GM19239 (cell line): ENCODE results near the gene ACTL8.
"Not testable (repeated sequence)": the region's sequence is repeated elsewhere in the genome, so short reads cannot be mapped to it uniquely, and the experiment has no call there.

Experiments used
- DNase-seq: peaks from one replicate; pipeline ENCODE4 v3.0.0; 2011; ENCODE audit warnings: low spot score; ENCODE audit not compliant: insufficient read length
- FAIRE-seq: peaks from 2 replicates; lab custom pipeline; 2011; peaks lifted over from hg19 to GRCh38; lab: Jason Lieb, UNC

The ACTL8 gene

GRCh38 chr1:17733661-17734060 lies 21.5 kb upstream of the ACTL8 start:
- DNase-seq (no peak), FAIRE-seq (no peak)

GRCh38 chr1:17734609-17735008 lies 20.5 kb upstream of the ACTL8 start:
- FAIRE-seq (no peak), DNase-seq (no peak)

DNA sequence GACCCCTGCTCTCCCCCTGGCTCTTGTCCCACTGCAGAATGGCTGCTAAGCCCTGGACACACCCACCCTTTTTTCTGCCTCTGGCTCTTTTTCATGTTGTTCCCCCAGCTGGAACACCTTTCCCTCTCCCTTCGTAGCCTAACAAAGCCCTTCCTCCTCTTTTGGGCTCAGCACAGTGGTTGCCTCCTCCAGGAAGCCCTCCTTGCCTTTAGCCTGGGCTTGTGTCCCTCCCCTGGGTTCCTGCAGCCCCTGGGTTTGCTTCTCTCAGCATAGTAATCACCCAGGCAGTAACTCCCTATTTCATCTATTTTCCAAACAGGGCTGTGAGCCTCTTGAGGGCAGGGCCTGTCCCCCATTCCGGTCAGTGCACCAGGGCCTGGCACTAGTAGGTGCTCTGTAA lies 19.8 kb upstream of the ACTL8 start:
- FAIRE-seq (no peak), DNase-seq (no peak)

- DNase-seq (no peak), FAIRE-seq (no peak)
These were observed 19.3 kb upstream of the ACTL8 start for GRCh38 chr1:17735793-17736192.

- FAIRE-seq (no peak), DNase-seq (no peak)
These were observed 18.5 kb upstream of the ACTL8 start for GRCh38 chr1:17736625-17737024.

- DNase-seq (no peak), FAIRE-seq (no peak)
These were observed 16.1 kb upstream of the ACTL8 start for GRCh38 chr1:17739050-17739449.

DNA sequence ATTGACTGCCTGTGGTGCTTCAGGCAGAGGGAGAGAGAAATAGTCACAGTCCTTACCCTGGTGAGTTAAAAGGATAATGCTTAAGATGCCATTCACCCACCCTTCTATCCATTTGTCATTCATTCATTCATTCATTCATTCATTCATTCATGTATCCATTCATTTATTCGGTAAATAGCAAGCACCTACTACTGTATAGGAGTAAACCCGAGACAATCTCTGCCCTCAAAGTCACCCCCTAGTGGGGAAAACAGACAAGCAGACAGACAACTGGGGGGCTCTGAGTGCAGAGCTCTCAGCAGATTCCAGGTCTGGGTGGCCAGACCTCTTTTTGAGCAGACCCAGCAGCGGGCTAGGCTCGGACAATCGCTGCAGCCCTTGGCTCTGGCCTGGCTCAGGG lies 14.1 kb upstream of the ACTL8 start:
- FAIRE-seq (no peak), DNase-seq (no peak)

DNA sequence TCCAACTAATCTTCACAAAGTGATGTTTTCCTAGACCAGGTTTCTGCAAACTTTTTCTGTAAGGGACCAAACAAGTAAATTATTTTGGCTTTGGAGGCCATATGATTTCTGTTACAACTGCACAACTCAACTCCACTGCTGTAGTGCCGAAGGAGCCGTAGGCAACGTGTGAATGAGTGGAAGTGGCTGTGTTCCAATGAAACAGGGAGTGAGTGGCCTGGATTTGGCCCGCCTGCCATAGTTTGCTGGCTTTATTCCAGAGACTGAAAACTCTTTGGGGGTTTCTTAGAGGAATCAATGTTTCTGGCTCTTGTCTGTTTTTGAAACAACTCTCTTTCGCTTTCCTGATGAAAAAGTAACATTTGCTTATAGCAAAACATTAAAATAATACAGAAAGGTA lies 12.6 kb upstream of the ACTL8 start:
- no peak for FAIRE-seq

GRCh38 chr1:17743008-17743647 lies 12.0 kb upstream of the ACTL8 start:
- FAIRE-seq: no peak

More for the DNA sequence above, 12.6 kb upstream of the ACTL8 start:
- no peak for DNase-seq

DNA sequence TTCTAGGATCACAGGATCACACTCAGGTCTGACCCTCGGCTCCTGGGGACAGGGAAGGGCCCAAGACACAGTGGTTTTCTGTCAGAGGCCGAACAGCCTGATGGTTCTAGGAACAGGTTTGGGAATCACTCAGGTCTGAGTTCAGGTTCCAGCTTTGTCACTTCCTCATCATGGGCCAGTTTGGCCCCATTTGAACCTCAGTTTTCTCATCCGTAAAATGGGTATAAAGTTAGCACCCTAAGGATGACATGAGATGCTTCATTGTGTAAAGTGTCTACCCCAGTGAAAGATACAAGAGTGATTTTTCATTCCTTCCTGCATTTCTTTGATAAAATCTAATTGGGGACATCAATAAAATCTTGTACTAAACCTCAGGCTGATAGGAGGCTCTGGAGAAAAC lies 11.2 kb upstream of the ACTL8 start:
- DNase-seq: no peak
- no peak for FAIRE-seq

More at GRCh38 chr1:17743008-17743647, 12.0 kb upstream of the ACTL8 start:
- no peak for DNase-seq

DNA sequence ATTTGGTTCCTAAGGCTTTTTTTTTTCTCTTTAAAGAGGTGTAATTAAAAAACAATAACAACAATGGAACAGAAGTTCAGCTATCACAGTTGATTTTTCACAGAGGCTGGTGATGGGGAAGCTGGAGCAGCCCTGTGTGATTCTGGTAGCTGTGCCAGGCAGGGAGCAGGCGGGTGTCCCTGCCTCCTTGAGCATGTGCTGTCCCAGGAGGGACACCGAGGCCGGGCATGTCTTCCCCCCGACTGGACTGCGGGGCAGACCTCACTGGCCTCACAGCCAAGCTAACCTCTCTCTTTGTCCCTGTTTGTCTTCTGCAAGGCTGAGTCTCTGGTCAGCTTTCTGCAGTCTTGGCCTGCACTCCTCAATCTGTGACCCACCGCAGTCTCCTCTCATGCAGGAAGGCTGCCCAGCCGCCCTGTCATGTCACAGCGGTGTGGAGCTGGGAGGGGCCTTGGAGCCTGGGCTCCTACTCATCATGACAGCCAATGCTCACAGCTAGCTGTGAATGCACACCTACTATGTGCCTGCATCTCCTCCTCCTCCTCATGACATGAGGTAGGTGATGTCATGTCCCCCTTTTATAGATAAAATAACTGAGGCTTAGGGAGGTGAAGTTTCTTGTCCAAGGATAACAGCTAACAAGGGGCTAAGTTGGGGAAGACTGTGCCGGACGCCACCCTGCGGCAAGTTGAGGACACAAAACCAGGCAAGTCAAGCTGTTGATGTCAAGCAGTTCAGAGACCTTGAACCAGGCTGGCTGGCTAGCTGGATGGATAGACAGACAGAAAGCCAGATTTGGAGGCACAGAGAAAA lies 10.3 kb upstream of the ACTL8 start:
- DNase-seq (no peak), FAIRE-seq (no peak)

DNA sequence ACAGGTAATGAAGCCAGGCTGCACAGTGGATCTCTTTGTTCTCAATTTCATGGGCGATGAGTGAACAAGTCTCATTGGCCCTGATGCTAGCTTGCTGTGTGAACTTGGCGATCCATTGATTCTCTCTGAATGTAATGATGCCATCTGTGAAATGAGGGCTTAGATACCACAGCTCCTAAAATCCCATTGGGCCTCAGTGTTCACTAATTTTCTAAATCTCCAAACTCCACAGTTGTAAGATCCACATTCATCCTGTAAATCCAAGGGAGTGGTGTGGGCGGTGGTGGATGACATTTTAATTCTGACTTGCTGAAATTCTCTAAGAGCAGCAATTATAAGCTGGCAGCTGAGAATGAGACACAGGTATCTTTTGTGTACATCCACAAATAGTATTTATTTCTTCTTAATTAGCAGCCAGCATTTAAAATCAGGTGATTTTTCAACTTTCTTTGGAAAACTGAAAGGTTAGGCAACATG lies 9.6 kb upstream of the ACTL8 start:
- DNase-seq: no peak
- FAIRE-seq: no peak

- FAIRE-seq, DNase-seq: not testable (repeated sequence)
These were observed 8.9 kb upstream of the ACTL8 start for GRCh38 chr1:17746281-17746680.

- DNase-seq (no peak), FAIRE-seq (no peak)
These were observed 8.2 kb upstream of the ACTL8 start for GRCh38 chr1:17746920-17747319.

DNA sequence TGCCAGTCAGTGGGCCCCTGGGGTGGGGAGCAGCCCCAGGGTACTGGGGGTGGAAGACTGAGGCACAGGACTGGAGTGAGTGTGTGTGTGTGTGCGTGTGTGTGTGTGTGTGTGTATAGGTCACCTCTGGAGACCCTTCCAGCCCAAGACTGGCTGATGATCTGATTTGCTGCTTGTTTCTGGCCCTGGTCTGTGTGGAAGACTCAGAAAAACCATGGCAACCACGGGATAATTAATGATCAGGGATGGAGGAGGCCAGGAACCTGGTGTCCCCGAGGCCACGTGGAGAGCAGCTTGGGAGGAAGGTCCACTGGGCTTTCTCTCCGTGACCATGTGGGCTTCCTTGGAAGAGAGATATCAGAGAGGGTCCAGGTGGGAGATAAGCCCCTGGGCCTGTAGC lies 4.8 kb upstream of the ACTL8 start:
- no peak for FAIRE-seq
- no peak for DNase-seq

DNA sequence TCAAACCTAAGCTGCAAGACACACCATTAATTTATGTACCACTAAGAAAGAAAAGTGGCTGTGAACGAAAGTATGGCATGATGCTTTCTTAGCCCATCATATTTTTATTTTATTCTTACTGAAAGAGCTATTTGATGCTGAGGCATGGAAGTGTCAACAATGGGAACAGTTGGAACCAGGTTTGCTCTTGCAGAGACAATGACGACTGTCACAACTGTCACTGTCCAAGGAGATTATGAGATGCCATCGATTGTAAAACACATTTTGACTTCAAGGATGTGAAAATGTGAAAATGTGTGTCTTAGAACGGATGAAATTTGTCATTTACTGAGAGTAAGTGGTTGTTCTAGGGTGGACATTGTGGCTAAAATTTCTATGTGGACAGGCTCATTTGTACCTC lies 2.8 kb upstream of the ACTL8 start:
- FAIRE-seq: no peak

GRCh38 chr1:17757426-17757825 lies 2.3 kb downstream of the ACTL8 start:
- DNase-seq: no peak
- FAIRE-seq: no peak

More for the DNA sequence above, 2.8 kb upstream of the ACTL8 start:
- DNase-seq: no peak

DNA sequence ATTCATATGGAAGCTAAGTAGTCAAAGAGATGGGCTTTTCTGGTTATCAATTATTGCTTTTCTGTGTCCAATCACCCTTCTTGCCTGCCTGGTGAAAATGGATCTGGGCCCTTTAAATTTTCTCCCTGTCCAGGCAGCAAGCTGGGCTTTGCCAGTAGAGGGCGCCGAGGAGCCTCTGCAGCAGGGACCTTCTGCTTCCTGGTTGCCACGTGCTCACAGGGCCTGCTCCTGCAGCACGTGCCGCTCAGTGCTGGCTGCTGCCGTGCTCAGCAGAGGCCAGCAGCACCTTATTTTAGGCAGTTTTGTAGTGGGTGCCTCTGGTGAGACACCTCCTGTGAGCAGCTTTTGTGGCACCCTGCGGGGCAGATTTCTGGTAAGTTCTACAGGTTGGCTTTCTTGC lies 4.0 kb downstream of the ACTL8 start:
- FAIRE-seq (no peak), DNase-seq (no peak)

DNA sequence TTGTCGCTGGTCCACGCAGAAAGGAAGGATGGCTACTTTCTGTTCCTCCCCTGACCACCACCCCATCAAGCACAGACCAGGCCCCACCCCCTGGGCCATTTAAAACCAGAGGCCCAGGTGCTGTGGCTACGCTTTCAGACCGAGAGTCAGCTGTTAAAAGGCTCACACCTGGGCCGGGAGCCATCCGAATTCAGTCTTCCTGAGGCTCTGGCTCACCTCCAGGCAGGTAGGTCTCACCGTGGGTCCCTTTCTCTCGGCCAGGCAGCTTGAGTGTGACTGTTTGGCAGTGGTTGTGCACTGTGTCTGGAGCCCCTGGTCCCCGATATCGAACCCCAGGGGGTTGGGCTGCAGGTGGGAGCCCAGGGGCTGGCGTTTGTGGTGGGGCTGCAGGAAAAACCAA lies 7.2 kb downstream of the ACTL8 start:
- DNase-seq (no peak), FAIRE-seq (no peak)

DNA sequence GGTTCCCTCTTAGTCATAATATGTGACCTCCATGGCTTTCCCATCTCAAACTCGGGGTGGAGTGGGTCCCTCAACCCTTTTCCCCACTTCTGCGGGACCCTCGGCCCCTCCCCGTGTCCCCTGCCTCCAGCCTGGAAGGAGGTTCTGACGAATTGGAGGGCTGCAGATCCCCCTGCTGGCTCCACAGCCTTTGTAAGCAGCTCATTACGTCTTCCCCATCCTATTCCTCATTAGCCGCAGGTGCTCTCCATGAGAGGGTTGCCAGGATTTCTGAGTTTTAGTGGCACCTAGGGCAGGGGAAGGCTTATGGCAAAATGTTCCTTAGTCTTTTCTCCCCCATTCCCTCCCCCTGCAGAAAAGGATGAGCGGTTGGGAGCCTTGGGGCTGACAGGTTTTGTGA lies 8.3 kb downstream of the ACTL8 start:
- no peak for FAIRE-seq
- DNase-seq: no peak

DNA sequence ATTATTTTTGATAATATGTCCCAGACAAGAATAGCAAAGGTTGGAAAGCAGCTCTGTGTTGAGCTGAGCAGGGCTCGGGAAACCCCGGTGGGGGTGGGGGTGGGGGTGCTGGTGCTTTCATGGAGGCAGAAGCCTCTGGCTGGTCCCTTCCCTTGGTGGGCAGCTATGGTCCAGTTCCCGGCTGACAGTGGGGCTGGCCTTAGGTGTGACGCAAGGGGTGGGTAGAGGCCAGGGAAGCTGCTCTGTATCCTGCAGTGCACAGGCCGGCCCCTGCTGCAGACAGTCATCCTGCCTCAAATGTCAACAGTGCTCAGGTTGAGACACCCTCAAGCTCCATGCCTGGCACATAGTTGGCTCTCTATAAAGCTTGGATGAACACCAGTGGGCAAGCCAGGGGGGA lies 8.9 kb downstream of the ACTL8 start:
- FAIRE-seq: no peak
- no peak for DNase-seq

DNA sequence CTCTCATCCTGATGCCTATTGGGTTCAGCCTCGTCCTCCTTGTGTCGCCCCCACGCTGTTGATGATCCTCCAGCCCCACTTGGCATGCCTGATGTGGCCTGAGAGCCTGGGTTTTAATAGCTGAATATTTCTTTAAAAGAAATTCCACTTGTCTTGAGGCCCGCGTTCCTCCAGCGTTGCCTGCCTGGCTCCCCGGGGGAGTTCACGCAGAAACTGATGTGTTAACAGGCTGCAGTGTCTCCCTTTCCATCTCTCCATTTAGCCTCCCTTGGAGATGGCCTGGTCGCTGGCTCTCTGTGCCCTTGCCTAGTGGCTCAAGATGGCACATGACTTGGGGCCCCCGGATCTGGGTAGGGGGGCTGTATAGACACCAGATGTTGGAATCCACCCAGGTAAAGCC lies 9.5 kb downstream of the ACTL8 start:
- no peak for DNase-seq
- FAIRE-seq: no peak
